ENCODE results near the gene XPO1. TPM values are rescaled to one million over a fixed set of nuclear protein-coding genes. Genes with fewer than 3 reads are reported as not detected.
"Not testable (repeated sequence)": the region's sequence is repeated elsewhere in the genome, so short reads cannot be mapped to it uniquely, and the experiment has no call there.

The XPO1 gene, protein sequence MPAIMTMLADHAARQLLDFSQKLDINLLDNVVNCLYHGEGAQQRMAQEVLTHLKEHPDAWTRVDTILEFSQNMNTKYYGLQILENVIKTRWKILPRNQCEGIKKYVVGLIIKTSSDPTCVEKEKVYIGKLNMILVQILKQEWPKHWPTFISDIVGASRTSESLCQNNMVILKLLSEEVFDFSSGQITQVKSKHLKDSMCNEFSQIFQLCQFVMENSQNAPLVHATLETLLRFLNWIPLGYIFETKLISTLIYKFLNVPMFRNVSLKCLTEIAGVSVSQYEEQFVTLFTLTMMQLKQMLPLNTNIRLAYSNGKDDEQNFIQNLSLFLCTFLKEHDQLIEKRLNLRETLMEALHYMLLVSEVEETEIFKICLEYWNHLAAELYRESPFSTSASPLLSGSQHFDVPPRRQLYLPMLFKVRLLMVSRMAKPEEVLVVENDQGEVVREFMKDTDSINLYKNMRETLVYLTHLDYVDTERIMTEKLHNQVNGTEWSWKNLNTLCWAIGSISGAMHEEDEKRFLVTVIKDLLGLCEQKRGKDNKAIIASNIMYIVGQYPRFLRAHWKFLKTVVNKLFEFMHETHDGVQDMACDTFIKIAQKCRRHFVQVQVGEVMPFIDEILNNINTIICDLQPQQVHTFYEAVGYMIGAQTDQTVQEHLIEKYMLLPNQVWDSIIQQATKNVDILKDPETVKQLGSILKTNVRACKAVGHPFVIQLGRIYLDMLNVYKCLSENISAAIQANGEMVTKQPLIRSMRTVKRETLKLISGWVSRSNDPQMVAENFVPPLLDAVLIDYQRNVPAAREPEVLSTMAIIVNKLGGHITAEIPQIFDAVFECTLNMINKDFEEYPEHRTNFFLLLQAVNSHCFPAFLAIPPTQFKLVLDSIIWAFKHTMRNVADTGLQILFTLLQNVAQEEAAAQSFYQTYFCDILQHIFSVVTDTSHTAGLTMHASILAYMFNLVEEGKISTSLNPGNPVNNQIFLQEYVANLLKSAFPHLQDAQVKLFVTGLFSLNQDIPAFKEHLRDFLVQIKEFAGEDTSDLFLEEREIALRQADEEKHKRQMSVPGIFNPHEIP (N-terminal part only)
- 100 to 1,000 TPM; 208 to 300 TPM for total RNA-seq

DNA sequence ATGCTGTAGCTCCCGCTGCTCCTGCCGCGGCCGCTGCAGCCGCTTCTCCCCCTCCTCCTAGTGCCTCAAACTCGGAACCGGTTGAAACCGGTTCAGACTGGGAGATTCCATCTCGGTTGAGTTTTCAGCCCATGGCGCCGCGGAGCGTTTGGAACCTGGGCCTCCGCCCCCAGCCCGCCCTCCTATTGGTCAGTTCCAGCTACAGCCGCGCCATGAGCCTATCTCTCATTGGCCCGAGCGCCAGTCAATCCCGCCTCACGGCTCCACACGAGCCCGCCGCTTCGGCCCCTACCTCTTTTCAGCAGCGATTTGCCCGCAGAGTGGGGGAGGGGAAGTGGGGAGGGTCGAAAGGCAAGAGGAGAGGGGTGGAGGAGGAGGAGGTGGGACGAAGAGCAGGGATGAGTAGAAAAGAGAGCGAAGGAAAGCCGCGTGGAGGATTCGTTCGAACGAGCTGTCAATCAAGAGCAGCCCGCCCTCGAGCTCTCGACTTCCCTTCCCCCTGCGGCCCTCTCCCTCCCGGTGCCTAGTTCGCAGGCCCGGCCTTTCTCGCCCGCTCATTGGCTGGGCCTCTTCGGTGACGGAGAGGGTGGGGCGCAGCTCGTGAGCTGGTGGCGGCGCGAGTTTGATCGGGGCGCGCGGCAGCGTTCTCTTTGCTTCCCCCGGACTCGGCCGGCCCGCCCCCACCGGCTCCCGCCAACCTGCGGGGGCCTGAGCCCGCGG, at the start of gene XPO1:
XPO1 (minus strand) TSS at position 157 of the 720 bp plus-strand sequence. CDS start 4,459 bp downstream, outside the sequence.
- Mint-ChIP-seq H3K9me3 (no peaks in the 10 kb centered on the region), H3K36me3 (peaks cover 16 to 25% of the 10 kb centered on the region in 2 donors), H3K27ac (peak within 1 kb of the TSS; percentile 96 to 99)
- DNase-seq (ENCODE audit: low spot score in 2 of 2) (peak; percentile 97 to 100), ATAC-seq (peak; percentile 86)

DNA sequence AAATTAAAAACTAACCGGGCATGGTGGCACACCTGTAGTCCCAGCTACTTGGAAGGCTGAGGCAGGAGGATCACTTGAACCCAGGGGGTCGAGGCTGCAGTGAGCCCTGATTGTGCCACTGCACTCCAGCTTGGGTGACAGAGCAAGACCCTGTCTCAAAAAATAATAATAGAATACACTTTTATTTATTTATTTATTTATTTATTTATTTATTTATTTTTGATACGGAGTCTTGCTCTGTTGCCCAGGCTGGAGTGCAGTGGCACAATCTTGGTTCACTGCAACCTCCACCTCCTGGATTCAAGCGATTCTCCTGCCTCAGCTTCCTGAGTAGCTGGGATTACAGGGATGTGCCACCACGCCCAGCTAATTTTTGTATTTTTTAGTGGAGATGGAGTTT, 48.8 kb upstream of the XPO1 start:
- H3K27ac Mint-ChIP-seq = not testable (repeated sequence)

DNA sequence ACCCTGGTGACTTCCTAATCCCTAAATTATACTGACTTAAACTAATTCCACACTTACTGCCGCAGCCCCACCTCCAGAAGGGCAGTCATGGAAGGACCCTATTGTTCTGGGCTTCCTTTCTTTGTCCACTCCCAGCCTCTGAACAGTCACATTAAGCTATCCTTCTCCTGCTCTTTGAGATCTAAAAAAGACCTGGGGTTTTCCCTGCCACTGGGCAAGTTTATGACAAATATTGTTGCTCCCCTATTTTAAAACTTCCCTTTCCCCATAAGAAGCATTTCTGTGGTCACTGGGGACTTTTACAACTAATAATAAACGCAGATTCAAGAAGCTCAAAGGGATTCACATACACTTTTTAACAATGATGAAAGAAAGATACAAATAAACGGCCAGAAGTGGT, 47.2 kb upstream of the XPO1 start:
- DNase-seq (ENCODE audit: low spot score in 2 of 2) (no peak), ATAC-seq (no peak)
- Mint-ChIP-seq H3K27ac (peak overlapping the region in 1 of 2 donors; percentile 8), H3K9me3 (no peaks in the 10 kb centered on the region), H3K36me3 (no peaks in the 10 kb centered on the region)

More for the DNA sequence above, 48.8 kb upstream of the XPO1 start:
- H3K9me3 Mint-ChIP-seq; DNase-seq (ENCODE audit: low spot score in 2 of 2); ATAC-seq; H3K36me3 Mint-ChIP-seq: not testable (repeated sequence)

GRCh38 chr2:61584368-61584767, 46.2 kb upstream of the XPO1 start:
- not testable (repeated sequence) for DNase-seq (ENCODE audit: low spot score in 2 of 2); H3K36me3 Mint-ChIP-seq; H3K27ac Mint-ChIP-seq; ATAC-seq; H3K9me3 Mint-ChIP-seq

DNA sequence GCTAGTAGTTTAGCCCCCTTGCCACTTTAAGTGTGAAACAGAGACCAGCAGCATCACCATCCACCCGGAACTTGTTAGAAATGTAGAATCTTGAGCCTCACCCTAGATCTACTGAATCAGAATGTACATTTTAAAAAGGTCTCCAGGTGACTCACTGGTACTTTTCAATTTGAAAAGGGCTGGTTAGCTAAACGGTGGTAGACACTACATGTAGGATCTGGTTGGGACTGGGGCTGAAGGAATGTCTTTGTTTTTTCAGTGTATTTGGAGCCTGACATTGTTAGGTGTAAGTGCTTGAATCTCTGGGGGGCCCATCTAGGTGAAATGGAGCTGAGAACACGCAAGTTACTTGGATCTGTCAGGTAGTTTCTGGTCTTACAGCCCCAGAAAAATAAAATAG, 44.0 kb upstream of the XPO1 start:
- peak in 1 of 2 donors; percentile 20 for ATAC-seq
- Mint-ChIP-seq H3K9me3 (no peaks in the 10 kb centered on the region), H3K27ac (no peak overlapping the region), H3K36me3 (no peaks in the 10 kb centered on the region)
- DNase-seq (ENCODE audit: low spot score in 2 of 2) = no peak

DNA sequence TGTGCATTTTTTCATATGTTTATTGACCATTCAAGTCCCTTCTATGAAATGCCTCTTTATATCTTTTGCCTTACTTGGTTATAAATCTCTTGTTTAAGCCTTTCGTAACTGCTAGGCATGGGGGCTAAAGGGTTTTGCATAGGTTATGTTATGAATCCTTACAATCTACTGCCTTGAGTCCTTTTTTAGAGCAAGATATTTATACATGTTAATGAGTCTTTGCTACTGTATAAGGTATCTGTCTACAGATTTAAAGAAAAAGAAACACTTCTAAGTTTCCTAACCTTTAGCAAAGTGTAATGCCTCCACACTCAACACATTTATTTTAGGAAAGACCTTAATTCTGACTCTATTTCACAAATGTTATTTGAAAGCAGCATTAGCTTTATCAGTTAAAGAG, 43.6 kb upstream of the XPO1 start:
- Mint-ChIP-seq H3K36me3 (no peaks in the 10 kb centered on the region), H3K9me3 (no peaks in the 10 kb centered on the region), H3K27ac (no peak overlapping the region)
- no peak for ATAC-seq
- no peak for DNase-seq (ENCODE audit: low spot score in 2 of 2)

GRCh38 chr2:61575447-61575859, 37.3 kb upstream of the XPO1 start:
- Mint-ChIP-seq H3K36me3 (no peaks in the 10 kb centered on the region), H3K9me3 (no peaks in the 10 kb centered on the region), H3K27ac (peak overlapping the region; percentile 26 to 60)
- DNase-seq (ENCODE audit: low spot score in 2 of 2) = no peak
- ATAC-seq = peak; percentile 76 to 78

- no peak overlapping the region for H3K27ac Mint-ChIP-seq
- no peaks in the 10 kb centered on the region for H3K36me3 Mint-ChIP-seq
- DNase-seq (ENCODE audit: low spot score in 2 of 2) (no peak), ATAC-seq (no peak)
- H3K9me3 Mint-ChIP-seq = no peaks in the 10 kb centered on the region
These were observed 28.4 kb upstream of the XPO1 start for GRCh38 chr2:61566566-61566965.

GRCh38 chr2:61562615-61563014, 24.5 kb upstream of the XPO1 start:
- DNase-seq (ENCODE audit: low spot score in 2 of 2) = no peak

GRCh38 chr2:61558160-61558559, 20.0 kb upstream of the XPO1 start:
- H3K36me3 Mint-ChIP-seq = no peaks in the 10 kb centered on the region
- DNase-seq (ENCODE audit: low spot score in 2 of 2) = no peak
- no peaks in the 10 kb centered on the region for H3K9me3 Mint-ChIP-seq
- no peak overlapping the region for H3K27ac Mint-ChIP-seq
- no peak for ATAC-seq

More at GRCh38 chr2:61562615-61563014, 24.5 kb upstream of the XPO1 start:
- Mint-ChIP-seq H3K27ac (no peak overlapping the region), H3K9me3 (no peaks in the 10 kb centered on the region), H3K36me3 (no peaks in the 10 kb centered on the region)
- no peak for ATAC-seq

- Mint-ChIP-seq H3K9me3 (no peaks in the 10 kb centered on the region), H3K27ac (no peak overlapping the region), H3K36me3 (no peaks in the 10 kb centered on the region)
- DNase-seq (ENCODE audit: low spot score in 2 of 2) (no peak), ATAC-seq (no peak)
These were observed 19.2 kb upstream of the XPO1 start for GRCh38 chr2:61557381-61557780.

DNA sequence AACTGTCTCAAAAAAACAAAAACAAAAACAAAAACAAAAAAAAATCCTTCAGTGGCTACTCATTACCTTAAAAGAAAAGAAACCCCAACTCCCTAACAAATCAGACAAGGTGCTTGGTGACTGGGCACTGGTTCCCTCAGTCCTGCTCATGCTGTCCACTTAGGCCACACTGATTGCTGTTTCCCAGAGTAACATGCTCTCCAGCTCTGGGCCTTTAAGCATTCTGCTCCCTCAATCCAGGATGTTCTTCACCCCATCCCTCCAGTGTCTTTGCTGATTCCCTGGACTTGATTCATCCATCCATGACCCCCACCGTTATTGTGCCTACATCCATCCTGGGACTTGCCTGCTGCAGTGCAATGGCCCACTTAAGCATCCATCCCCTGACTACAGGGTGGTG, 16.4 kb upstream of the XPO1 start:
- DNase-seq (ENCODE audit: low spot score in 2 of 2) (no peak), ATAC-seq (no peak)
- no peaks in the 10 kb centered on the region for H3K36me3 Mint-ChIP-seq
- H3K9me3 Mint-ChIP-seq = no peaks in the 10 kb centered on the region
- peak overlapping the region in 1 of 2 donors; percentile 22 for H3K27ac Mint-ChIP-seq

GRCh38 chr2:61550375-61551209, 12.4 kb upstream of the XPO1 start:
- Mint-ChIP-seq H3K27ac (no peak overlapping the region), H3K36me3 (no peaks in the 10 kb centered on the region), H3K9me3 (no peaks in the 10 kb centered on the region)
- DNase-seq (ENCODE audit: low spot score in 2 of 2) = no peak
- no peak for ATAC-seq

GRCh38 chr2:61549546-61549945, 11.4 kb upstream of the XPO1 start:
- Mint-ChIP-seq H3K27ac (no peak overlapping the region), H3K9me3 (no peaks in the 10 kb centered on the region), H3K36me3 (no peaks in the 10 kb centered on the region)
- DNase-seq (ENCODE audit: low spot score in 2 of 2) = no peak
- no peak for ATAC-seq

DNA sequence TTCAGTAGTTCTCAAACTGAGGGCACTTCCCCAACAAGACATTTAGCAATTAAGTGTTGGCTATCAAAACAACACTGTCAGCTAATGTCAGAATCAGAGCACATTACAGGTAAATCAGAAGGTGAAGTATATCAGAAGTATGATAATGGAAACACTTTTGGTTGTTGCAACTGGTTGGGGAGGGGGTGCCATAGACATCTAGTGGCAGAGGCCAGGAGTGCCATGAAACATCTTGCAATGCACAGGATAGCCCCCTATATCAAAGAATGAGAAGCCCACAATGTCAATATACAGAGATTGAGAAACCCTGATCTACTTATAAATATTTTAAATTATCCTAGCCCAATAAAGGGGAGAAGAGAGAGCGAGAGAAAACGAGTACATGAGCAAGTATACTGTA, 4.9 kb upstream of the XPO1 start:
- Mint-ChIP-seq H3K9me3 (no peaks in the 10 kb centered on the region), H3K27ac (no peak overlapping the region), H3K36me3 (peaks cover 2% of the 10 kb centered on the region in 2 donors)
- ATAC-seq = no peak
- no peak for DNase-seq (ENCODE audit: low spot score in 2 of 2)

DNA sequence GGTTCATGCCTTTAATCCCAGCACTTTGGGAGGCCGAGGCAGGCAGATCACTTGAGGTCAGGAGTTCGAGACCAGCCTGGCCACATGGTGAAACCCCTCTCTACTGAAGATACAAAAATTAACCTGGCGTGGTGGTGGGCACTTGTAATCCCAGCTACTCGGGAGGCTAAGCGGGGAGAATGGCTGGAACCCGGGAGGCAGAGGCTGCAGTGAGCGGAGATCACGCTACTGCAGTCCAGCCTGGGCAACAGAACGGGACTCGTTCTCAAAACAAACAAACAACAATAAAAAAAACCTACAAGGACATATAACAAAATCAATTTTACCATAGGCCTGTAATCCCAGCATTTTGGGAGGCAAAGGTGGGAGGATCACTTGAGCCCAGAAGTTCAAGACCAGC, 2.0 kb upstream of the XPO1 start:
- Mint-ChIP-seq H3K36me3 (peaks cover 16 to 23% of the 10 kb centered on the region in 2 donors), H3K27ac (peak overlapping the region in 1 of 2 donors; percentile 36)
- H3K9me3 Mint-ChIP-seq; DNase-seq (ENCODE audit: low spot score in 2 of 2); ATAC-seq: not testable (repeated sequence)
